Ishikawa (cell line): Measurements from ENCODE around the gene PPT2.

Source experiments
- CEBPB ChIP-seq: IDR thresholded peaks from 2 replicates; pipeline ENCODE4 v1.6.1; 2012
- CREB1 ChIP-seq: IDR thresholded peaks from 2 replicates; pipeline ENCODE4 v1.6.1; 2012; ENCODE audit warnings: low read depth
- EGR1 ChIP-seq: IDR thresholded peaks from 2 replicates; pipeline ENCODE4 v1.6.1; 2012
- EP300 ChIP-seq: IDR thresholded peaks from 2 replicates; pipeline ENCODE4 v1.6.1; 2012; ENCODE audit warnings: borderline replicate concordance
- FOXM1 ChIP-seq: IDR thresholded peaks from 2 replicates; pipeline ENCODE4 v1.6.1; 2012; ENCODE audit warnings: low read depth, borderline replicate concordance
- MAX ChIP-seq: IDR thresholded peaks from 2 replicates; pipeline ENCODE4 v1.6.1; 2012
- NFIC ChIP-seq: IDR thresholded peaks from 2 replicates; pipeline ENCODE4 v1.6.1; 2012
- RAD21 ChIP-seq: IDR thresholded peaks from 2 replicates; pipeline ENCODE4 v1.6.1; 2012; ENCODE audit warnings: low read depth
- TAF1 ChIP-seq: IDR thresholded peaks from 2 replicates; pipeline ENCODE4 v1.6.1; 2012; ENCODE audit warnings: low read depth, mild to moderate bottlenecking
- TCF12 ChIP-seq: IDR thresholded peaks from 2 replicates; pipeline ENCODE4 v1.6.1; 2012; ENCODE audit warnings: low read depth
- TF ChIP-seq, protein P1 (sequence below): IDR thresholded peaks from 2 replicates; pipeline ENCODE4 v1.6.1; 2012; ENCODE audit warnings: low read depth, mild to moderate bottlenecking

DNA sequence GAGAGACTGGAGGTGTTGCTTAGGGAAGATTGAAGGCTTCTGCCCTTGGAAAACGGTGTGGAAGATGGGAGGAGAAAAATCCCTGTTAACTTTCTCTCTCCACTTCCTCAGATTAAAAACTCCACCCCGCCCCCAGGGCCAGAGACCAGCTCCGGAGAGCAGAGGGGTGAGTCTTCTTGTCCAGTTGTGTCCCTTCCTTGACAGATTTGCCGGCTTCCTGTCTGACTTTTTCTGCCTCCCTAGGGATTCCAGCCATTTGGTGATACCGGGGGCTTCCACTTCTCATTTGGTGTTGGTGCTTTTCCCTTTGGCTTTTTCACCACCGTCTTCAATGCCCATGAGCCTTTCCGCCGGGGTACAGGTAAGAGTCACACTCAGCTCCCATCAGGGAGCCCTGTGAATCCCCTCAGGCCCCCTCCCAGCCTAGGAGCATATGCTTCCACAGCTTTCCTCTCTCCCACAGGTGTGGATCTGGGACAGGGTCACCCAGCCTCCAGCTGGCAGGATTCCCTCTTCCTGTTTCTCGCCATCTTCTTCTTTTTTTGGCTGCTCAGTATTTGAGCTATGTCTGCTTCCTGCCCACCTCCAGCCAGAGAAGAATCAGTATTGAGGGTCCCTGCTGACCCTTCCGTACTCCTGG, 25.9 kb downstream of the PPT2 start:
- TF ChIP-seq CREB1 (no peak), TCF12 (no peak), NFIC (no peak), MAX (no peak), RAD21 (no peak), EP300 (no peak), CEBPB (no peak), EGR1 (no peak), FOXM1 (no peak), TAF1 (no peak)
- TF ChIP-seq, protein P1, sequence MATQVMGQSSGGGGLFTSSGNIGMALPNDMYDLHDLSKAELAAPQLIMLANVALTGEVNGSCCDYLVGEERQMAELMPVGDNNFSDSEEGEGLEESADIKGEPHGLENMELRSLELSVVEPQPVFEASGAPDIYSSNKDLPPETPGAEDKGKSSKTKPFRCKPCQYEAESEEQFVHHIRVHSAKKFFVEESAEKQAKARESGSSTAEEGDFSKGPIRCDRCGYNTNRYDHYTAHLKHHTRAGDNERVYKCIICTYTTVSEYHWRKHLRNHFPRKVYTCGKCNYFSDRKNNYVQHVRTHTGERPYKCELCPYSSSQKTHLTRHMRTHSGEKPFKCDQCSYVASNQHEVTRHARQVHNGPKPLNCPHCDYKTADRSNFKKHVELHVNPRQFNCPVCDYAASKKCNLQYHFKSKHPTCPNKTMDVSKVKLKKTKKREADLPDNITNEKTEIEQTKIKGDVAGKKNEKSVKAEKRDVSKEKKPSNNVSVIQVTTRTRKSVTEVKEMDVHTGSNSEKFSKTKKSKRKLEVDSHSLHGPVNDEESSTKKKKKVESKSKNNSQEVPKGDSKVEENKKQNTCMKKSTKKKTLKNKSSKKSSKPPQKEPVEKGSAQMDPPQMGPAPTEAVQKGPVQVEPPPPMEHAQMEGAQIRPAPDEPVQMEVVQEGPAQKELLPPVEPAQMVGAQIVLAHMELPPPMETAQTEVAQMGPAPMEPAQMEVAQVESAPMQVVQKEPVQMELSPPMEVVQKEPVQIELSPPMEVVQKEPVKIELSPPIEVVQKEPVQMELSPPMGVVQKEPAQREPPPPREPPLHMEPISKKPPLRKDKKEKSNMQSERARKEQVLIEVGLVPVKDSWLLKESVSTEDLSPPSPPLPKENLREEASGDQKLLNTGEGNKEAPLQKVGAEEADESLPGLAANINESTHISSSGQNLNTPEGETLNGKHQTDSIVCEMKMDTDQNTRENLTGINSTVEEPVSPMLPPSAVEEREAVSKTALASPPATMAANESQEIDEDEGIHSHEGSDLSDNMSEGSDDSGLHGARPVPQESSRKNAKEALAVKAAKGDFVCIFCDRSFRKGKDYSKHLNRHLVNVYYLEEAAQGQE = no peak
